PC-9 (cell line): ENCODE results near the gene PAPSS1. TPM values are rescaled to one million over a fixed set of nuclear protein-coding genes. Genes with fewer than 3 reads are reported as not detected.
A peak's percentile ranks its signal among the peaks of the same experiment; 100 is the strongest.

Source experiments
- BruUV-seq: library from RNA; stranded (reverse); fragments of 400-500 nt; replicated peaks from 2 replicates; lab custom pipeline; 2021; lab: Mats Ljungman, UMichigan
- CTCF ChIA-PET: fragments of 300-600 bp; sonication (Branson Sonifier 250); formaldehyde crosslinking; loops from one replicate; lab custom pipeline; 2022; ENCODE audit warnings: antibody characterized with exemption; lab: Charles Lee
- POLR2A ChIA-PET: fragments of 300-600 bp; sonication (Branson Sonifier 250); formaldehyde crosslinking; loops from one replicate; lab custom pipeline; 2022; ENCODE audit warnings: antibody characterized with exemption; ENCODE audit not compliant: unreplicated experiment; lab: Charles Lee
- DNase-seq, 2 experiments: peaks; one replicate each; pipeline versions ENCODE4 v3.0.0 to v3.0.0-alpha.2; 2015 to 2022; ENCODE audit warnings: mixed read lengths in 1 of 2
- H2AFZ ChIP-seq: fragments of 200-600 bp; sonication (generic); 2 replicates; pipeline ENCODE4 v1.8.1; 2017; ENCODE audit warnings: antibody characterized with exemption
- H3F3A ChIP-seq: fragments of 200-600 bp; sonication (generic); 2 replicates; pipeline ENCODE4 v1.8.1; 2017; ENCODE audit warnings: antibody characterized with exemption, mild to moderate bottlenecking, low read depth; ENCODE audit not compliant: insufficient read depth
- H3K27ac ChIP-seq: fragments of 200-600 bp; sonication (generic); 2 replicates; pipeline ENCODE4 v1.6.1; 2016; ENCODE audit warnings: mixed run types
- H3K27me3 ChIP-seq: fragments of 200-600 bp; sonication (generic); 2 replicates; pipeline ENCODE4 v1.6.1; 2016; ENCODE audit warnings: low read depth, mixed run types; ENCODE audit not compliant: insufficient read depth
- H3K36me3 ChIP-seq: fragments of 200-600 bp; sonication (generic); 2 replicates; pipeline ENCODE4 v1.6.1; 2016; ENCODE audit warnings: low read depth, mixed run types
- H3K4me1 ChIP-seq: fragments of 200-600 bp; sonication (generic); replicated peaks from 2 replicates; pipeline ENCODE4 v1.6.1; 2016; ENCODE audit warnings: mixed run types; ENCODE audit not compliant: insufficient read depth
- H3K4me2 ChIP-seq: fragments of 200-600 bp; sonication (generic); 2 replicates; pipeline ENCODE4 v1.6.1; 2017; ENCODE audit warnings: mixed run types
- H3K4me3 ChIP-seq: fragments of 200-600 bp; sonication (generic); 2 replicates; pipeline ENCODE4 v1.6.1; 2016; ENCODE audit warnings: mixed run types
- H3K79me2 ChIP-seq: fragments of 200-600 bp; sonication (generic); 2 replicates; pipeline ENCODE4 v1.6.1; 2017; ENCODE audit warnings: low read depth, mixed run types
- H3K9me2 ChIP-seq: fragments of 200-600 bp; sonication (generic); 2 replicates; pipeline ENCODE4 v1.8.1; 2017; ENCODE audit warnings: mild to moderate bottlenecking; ENCODE audit not compliant: insufficient read depth
- H3K9me3 ChIP-seq: fragments of 200-600 bp; sonication (generic); 2 replicates; pipeline ENCODE4 v1.8.1; 2016; ENCODE audit warnings: low read depth; ENCODE audit not compliant: insufficient read depth
- H4K20me1 ChIP-seq: fragments of 200-600 bp; sonication (generic); 2 replicates; pipeline ENCODE4 v1.8.1; 2017; ENCODE audit not compliant: insufficient read depth
- EZH2 ChIP-seq: fragments of 200-600 bp; sonication (generic); IDR thresholded peaks from 2 replicates; pipeline ENCODE4 v1.8.0; 2017; ENCODE audit warnings: antibody characterized with exemption, low read depth
- intact Hi-C: fragments of 100-400 bp; cut with micrococcal nuclease; formaldehyde crosslinking; loops from one replicate; pipeline ENCODE4 v1.10.0; 2022; ENCODE audit not compliant: unreplicated experiment
- total RNA-seq: library from RNA; stranded (reverse); gene quantifications from 2 replicates; pipeline ENCODE4 v1.2.3, GENCODE V29; 2021
- TF ChIP-seq, protein P1 (sequence below): fragments of 200-600 bp; sonication (generic); conservative IDR thresholded peaks from 2 replicates; pipeline ENCODE4 v1.6.1; 2017; ENCODE audit warnings: mixed run types, antibody characterized with exemption, mild to moderate bottlenecking, moderate library complexity

Gene PAPSS1
- total RNA-seq, 1 experiment from 2014 or later: 18.8 TPM

- no peak for DNase-seq
- intact Hi-C loops: no loop called here
- Histone ChIP-seq H3K27me3 (no peaks in the 10 kb centered on the region), H3K4me3 (peak overlapping the region; percentile 82), H3K79me2 (0 out of 2 replicates have a peak, but pooled peaks cover 4% of the 10 kb centered on the region), H2AFZ (peak overlapping the region; percentile 94), H3K9me3 (no peaks in the 10 kb centered on the region), H3F3A (peaks cover 5% of the 10 kb centered on the region; the same call in 1 of the 2 replicates), H3K36me3 (no peaks in the 10 kb centered on the region), H3K4me2 (peak overlapping the region; percentile 96), H3K9me2 (no peaks in the 10 kb centered on the region), H3K27ac (peak overlapping the region; percentile 8), H4K20me1 (no peaks in the 10 kb centered on the region), H3K4me1 (peaks cover 10% of the 10 kb centered on the region)
- TF ChIP-seq, protein P1, sequence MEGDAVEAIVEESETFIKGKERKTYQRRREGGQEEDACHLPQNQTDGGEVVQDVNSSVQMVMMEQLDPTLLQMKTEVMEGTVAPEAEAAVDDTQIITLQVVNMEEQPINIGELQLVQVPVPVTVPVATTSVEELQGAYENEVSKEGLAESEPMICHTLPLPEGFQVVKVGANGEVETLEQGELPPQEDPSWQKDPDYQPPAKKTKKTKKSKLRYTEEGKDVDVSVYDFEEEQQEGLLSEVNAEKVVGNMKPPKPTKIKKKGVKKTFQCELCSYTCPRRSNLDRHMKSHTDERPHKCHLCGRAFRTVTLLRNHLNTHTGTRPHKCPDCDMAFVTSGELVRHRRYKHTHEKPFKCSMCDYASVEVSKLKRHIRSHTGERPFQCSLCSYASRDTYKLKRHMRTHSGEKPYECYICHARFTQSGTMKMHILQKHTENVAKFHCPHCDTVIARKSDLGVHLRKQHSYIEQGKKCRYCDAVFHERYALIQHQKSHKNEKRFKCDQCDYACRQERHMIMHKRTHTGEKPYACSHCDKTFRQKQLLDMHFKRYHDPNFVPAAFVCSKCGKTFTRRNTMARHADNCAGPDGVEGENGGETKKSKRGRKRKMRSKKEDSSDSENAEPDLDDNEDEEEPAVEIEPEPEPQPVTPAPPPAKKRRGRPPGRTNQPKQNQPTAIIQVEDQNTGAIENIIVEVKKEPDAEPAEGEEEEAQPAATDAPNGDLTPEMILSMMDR: no peak
- TF ChIP-seq EZH2: no peak
- ChIA-PET POLR2A (no interaction called here), CTCF (no interaction called here)
- TSS peak; percentile 30 for BruUV-seq
Measured at GRCh38 chr4:107719207-107719921, 670 bp downstream of the PAPSS1 start.

- peak overlapping the region; percentile 96; the same call in 1 of the 2 replicates for H3K4me2 ChIP-seq
- no peaks in the 10 kb centered on the region for H3K9me3 ChIP-seq
- H3K27ac ChIP-seq: no peak overlapping the region
- H3K27me3 ChIP-seq: no peaks in the 10 kb centered on the region
- H3K9me2 ChIP-seq: no peaks in the 10 kb centered on the region
- DNase-seq: no peak
- 0 out of 2 replicates have a peak, but pooled peaks cover 4% of the 10 kb centered on the region for H3K79me2 ChIP-seq
- H3K4me3 ChIP-seq: no peak overlapping the region; the same call in 1 of the 2 replicates
- intact Hi-C loops: no loop called here
- ChIA-PET CTCF (no interaction called here), POLR2A (no interaction called here)
- H3K36me3 ChIP-seq: no peaks in the 10 kb centered on the region
- no TSS peak for BruUV-seq
- TF ChIP-seq, protein P1: no peak
- no peak for TF ChIP-seq EZH2
- peaks cover 10% of the 10 kb centered on the region for H3K4me1 ChIP-seq
- H4K20me1 ChIP-seq: no peaks in the 10 kb centered on the region
- no peak overlapping the region for H2AFZ ChIP-seq
- H3F3A ChIP-seq: peaks cover 5% of the 10 kb centered on the region; the same call in 1 of the 2 replicates
Measured at GRCh38 chr4:107718351-107718965, 1.6 kb downstream of the PAPSS1 start.

- no peak overlapping the region for H3K4me2 ChIP-seq
- H3F3A ChIP-seq: no peaks in the 10 kb centered on the region
- H3K9me3 ChIP-seq: no peaks in the 10 kb centered on the region
- no peaks in the 10 kb centered on the region for H4K20me1 ChIP-seq
- peaks cover 9% of the 10 kb centered on the region for H3K4me1 ChIP-seq
- intact Hi-C loops: no loop called here
- no peaks in the 10 kb centered on the region for H3K36me3 ChIP-seq
- no peak overlapping the region for H3K27ac ChIP-seq
- H3K79me2 ChIP-seq: 0 out of 2 replicates have a peak, but pooled peaks cover 4% of the 10 kb centered on the region
- no peak overlapping the region for H2AFZ ChIP-seq
- BruUV-seq: no TSS peak
- no peak overlapping the region for H3K4me3 ChIP-seq
- POLR2A ChIA-PET: no interaction called here
- no peak for DNase-seq
- TF ChIP-seq EZH2: no peak
- TF ChIP-seq, protein P1: no peak
- CTCF ChIA-PET: no interaction called here
- H3K9me2 ChIP-seq: no peaks in the 10 kb centered on the region
- no peaks in the 10 kb centered on the region for H3K27me3 ChIP-seq
Measured at GRCh38 chr4:107714256-107714655, 5.8 kb downstream of the PAPSS1 start.
